Right lung (tissue), 5 donors: Measurements from ENCODE around the gene GPBAR1. TPM values are rescaled to one million over a fixed set of nuclear protein-coding genes. Genes with fewer than 3 reads are reported as not detected.

Source experiments
- DNase-seq, 2 donors: peaks; one replicate each; pipeline ENCODE4 v3.0.0-alpha.2; 2013
- polyA plus RNA-seq, 5 donors: library from polyadenylated mRNA; unstranded; fragments of 120-200 nt; gene quantifications; one replicate each; pipeline versions ENCODE4 v1.2.1 to v1.2.3, GENCODE V29; 2013; ENCODE audit warnings: inconsistent platforms in 1 of 5, low replicate concordance in 1 of 5; ENCODE audit not compliant: insufficient read length in 5 of 5, insufficient read depth in 1 of 5

GPBAR1 gene
- polyA plus RNA-seq, 5 donors: 1.1 to 1.9 (median 1.3) TPM

DNA sequence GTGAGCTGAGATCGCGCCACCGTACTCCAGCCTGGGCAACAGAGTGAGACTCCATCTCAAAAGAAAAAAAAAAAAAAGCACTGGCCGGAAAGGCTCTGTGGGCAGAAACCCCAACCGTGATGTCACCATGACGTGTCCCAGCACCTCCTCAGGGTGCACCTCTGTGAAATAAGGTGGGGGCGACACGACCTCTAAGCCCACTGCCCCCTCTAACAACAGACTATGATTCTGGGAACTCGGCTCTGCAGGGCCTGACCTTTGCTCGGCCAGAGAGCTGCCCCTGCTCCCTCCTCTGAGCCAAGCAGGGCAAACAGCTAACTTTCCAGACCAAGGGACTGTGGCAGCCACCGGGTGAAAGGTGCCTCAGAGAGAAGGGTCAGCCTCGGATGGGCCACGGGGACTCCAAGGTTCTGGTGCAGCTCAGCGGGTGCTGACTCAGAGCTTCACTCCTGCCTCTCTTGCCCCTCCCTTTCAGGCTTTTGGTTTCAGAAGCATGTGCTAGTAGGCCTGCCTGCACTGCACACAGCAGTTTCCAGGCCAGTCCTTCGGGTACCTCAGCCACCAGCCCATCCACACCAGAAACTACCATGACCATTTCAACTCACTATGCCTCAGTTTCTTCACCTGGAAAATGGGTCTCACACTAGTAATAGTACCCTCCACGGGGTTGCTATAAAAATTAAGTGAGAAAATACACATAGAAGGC lies 23.4 kb downstream of the GPBAR1 start:
- no peak for DNase-seq

DNA sequence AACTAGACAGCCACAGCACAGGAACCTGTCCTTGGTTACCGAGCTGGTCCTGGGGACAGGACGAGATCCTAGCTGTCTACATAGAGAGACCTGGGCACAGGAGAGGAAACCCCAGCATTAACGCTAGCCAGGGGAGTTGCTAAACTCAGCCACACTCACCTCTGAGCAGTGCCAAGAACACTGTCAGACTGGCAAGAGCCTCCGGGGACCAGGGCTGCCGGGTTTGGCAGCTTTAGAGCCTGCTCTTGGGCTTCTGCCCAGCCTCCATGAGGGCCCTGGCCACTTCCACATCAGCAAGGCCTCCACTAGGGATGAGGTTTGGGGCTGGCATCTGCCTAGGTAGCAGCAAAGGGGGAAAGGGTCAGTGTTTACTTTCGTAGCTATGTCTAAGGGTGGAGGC lies 24.8 kb downstream of the GPBAR1 start:
- no peak for DNase-seq

- peak; percentile 72 to 83 for DNase-seq
These were observed 26.0 kb downstream of the GPBAR1 start for GRCh38 chr2:218286570-218287459.

GRCh38 chr2:218289639-218290315 lies 29.0 kb downstream of the GPBAR1 start:
- no peak for DNase-seq

DNA sequence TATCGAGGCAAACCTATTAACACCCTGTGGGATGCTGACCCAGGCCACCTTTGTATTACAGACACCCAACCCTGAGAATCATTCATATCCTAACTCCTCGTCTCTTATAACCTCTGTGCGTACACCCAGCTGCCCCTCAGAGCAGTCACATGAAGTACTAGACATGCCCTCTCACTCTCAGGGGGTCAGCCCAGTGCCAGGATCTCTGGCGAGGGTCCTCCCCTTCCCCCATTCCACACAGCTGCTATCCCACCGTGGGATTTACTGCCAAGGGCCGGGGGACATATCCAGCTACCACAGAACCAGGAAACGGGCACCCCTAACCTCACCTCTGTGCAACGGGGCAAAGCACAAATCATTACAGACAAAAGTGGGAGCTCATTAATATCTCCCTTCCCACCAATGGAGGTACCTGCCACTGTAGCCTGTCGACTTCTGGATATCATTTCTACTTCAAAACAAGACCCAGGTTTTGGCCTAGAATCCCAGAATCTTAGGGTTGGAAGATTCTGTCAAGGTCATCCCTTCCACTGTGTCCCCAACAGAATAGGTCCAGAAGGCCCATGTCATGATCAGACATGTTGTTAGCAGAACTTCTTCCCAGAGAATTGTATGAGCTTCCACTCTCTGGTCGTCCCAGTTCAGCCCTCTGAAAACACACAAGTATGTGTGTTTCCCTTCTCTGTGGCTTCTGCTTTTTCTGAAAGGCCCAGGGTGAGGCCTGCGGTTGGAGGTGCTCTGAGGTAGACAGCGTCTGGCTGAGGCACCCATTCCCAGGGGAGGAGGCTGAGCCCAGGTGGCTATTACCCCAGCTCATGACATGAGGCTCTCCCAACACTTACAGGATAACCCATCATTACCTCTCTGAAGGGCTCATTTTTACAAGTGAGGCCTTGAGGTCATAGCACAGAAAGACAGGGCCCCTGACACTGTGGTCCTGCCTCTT lies 29.8 kb downstream of the GPBAR1 start:
- no peak for DNase-seq

DNA sequence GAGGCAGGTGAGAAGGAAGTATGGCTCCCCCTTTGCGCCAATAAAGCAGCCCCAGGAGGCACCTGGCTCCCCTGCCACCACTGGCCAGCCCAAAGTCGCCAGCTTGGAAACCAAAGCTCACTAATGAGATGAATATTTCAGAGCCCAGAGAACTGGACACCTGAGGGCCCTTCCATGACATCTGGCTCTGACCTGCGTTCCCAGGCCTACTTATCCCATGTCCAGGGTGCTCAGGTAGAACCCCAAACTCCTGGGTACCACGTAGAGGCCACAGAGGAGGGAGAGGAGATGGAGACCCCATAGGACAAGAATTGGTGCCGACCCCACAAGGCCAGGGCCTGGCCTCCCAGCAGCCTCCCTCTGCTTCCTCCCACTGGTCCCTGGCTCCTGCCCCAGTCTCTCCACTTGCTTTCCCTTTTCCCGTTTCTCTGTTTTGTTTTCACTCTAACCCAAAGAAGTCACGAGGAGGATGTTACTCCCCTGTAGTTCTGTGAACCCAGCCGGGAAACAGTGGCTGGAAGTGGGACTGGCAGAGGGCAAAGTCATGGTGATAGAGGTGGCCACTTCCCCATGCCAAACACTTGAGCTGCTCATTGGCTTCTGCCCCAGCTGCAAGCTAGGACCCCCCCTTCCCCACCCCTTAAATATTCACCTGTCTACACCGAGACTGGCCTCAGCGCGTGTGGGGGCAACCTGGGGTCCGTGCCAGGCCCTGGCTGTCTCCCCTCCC lies 30.7 kb downstream of the GPBAR1 start:
- no peak for DNase-seq

GRCh38 chr2:218292048-218293014 lies 31.5 kb downstream of the GPBAR1 start, which contains the start of gene TMBIM1:
TMBIM1 (minus strand) TSS chr2:218292503; CDS start chr2:218282141, 10,362 bp downstream.
- DNase-seq: peak; percentile 75 to 78

DNA sequence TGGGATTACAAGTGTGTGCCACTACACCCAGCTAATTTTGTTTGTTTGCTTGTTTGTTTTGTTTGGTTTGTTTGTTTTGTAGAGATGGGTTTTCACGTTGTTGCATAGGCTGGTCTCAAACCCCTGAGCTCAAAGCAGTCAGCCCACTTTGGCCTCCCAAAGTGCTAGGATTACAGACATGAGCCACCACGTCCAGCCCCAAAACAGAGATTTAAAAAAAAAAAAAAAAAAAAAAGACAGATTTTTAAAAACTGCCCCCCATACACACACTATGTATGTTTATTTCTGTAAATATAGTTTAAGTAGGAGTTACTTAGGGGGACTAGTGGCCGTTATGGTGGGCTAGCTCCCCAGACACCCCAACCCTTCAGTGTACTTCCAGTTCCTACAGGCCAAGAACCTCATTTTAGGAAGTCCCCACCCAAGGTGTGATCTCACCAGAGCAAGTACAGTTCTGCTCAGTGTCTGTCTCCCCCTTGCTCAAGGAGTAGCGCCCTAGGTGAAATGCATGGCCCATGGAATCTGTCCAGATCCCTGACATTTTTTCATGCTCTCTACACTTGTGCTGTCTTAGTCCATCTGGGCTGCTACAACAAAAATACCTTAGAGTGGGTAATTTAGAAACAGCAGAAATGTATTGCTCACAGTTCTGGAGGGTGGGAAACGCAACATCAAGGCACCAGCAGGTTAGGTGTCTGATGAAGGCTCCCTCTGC lies 33.1 kb downstream of the GPBAR1 start:
- DNase-seq: no peak

- no peak for DNase-seq
These were observed 33.7 kb downstream of the GPBAR1 start for GRCh38 chr2:218294430-218295022.

GRCh38 chr2:218295029-218295428 lies 34.2 kb downstream of the GPBAR1 start:
- peak; percentile 68 to 71 for DNase-seq

- no peak for DNase-seq
These were observed 35.4 kb downstream of the GPBAR1 start for GRCh38 chr2:218296200-218296599.

DNA sequence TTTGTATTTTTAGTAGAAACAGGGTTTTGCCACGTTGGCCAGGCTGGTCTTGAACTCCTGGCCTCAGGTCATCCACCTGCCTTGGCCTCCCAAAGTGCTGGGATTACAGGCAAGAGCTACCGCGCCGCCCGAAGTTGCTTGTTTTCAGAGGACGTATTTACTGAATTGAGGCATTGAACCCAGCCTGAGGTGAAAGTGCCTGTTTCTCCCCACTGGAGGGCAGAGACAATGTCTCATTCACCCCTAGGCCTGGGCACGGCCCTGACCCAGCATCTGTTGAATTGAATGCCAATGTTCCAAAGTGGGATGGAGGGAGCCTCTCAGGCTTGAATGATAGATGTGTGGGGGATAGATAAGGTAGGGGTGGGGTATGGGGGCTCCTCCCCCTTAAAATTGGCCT lies 36.0 kb downstream of the GPBAR1 start:
- DNase-seq: no peak

DNA sequence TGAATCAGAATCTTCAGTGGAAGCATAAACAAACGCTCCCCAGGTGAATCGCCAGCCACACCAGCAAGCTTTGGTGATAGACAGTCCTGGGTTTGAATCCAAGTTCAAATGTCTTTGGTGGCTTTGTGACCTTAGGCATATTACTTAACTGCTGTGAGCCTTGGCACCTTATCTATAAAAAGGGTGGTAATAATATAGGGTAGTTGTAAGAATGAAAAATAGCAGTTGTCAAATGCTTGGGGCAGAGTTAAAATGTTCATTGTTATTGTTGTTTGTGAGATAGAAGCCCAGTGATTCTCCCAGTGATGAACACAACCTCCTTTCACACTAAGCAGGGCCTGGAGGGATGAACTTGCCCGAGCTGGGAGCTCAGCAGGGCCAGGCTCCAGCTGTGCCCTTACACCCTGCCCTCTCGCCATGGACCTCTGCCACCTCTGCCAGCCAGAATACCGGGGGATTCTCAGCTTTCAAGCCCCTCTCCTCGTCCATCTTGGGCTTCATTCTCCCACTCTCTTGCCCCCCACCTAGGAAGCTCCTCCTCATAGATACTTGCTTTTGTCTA lies 37.6 kb downstream of the GPBAR1 start:
- DNase-seq: no peak

- DNase-seq: no peak
These were observed 39.3 kb downstream of the GPBAR1 start for GRCh38 chr2:218300141-218300540.

DNA sequence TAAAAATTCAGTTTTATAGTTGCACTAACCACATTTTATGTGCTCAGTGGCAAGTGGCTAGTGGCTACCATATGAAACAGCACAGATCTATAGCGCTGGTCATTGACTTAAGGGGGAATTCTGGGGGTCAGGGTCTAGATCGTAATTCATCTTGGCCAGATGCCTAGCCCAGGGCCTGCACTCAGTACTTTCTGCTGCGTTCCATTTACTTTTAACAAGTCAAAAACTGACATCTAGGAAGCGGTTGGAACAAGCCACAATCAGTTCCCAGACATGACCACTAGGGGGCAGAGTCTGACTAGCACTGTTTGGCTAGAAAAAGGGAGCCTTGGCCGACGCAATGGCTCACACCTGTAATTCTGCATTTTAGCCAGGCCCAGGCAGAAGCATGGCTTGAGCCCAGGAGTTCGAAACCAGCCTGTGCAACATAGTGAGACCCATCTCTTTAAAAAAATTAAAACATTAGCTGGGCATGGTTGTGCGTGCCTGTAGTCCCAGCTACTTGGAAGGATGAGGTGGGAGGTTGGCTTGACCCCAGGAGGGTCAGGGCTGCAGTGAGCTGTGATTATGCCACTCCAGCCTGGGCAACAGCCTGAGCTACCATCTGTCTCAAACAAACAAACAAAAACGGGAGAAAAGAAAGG lies 40.5 kb downstream of the GPBAR1 start:
- DNase-seq: peak; percentile 71 to 85

- no peak for DNase-seq
These were observed 44.6 kb downstream of the GPBAR1 start for GRCh38 chr2:218305383-218305782.
